Esophagus muscularis mucosa (tissue), 4 donors: ENCODE measurements around the gene CDH4. TPM values are rescaled to one million over a fixed set of nuclear protein-coding genes. Genes with fewer than 3 reads are reported as not detected.

ENCODE experiments used
- DNase-seq: peaks from one replicate; pipeline ENCODE4 v3.0.0-alpha.2; 2017; ENCODE audit errors: extremely low spot score
- H3K27ac ChIP-seq, 4 donors: fragments of 200-600 bp; sonication (generic); replicated peaks in 1 of 4; 1 replicate in 3 of 4; 2 replicates in 1 of 4; pipeline ENCODE4 v1.5.1; 2016 to 2019; ENCODE audit warnings: mild to moderate bottlenecking in 1 of 4
- H3K27me3 ChIP-seq, 4 donors: fragments of 200-600 bp; sonication (generic); one replicate each; pipeline versions ENCODE4 v1.5.1 to v1.6.0; 2016 to 2019
- H3K36me3 ChIP-seq, 4 donors: fragments of 200-600 bp; sonication (generic); one replicate each; pipeline ENCODE4 v1.5.1; 2016 to 2019
- H3K4me1 ChIP-seq, 4 donors: fragments of 200-600 bp; sonication (generic); one replicate each; pipeline ENCODE4 v1.5.1; 2016 to 2019
- H3K4me3 ChIP-seq, 4 donors: fragments of 200-600 bp; sonication (generic); 1 replicate in 2 of 4; 2 replicates in 2 of 4; pipeline ENCODE4 v1.5.1; 2016 to 2019; ENCODE audit warnings: mild to moderate bottlenecking in 4 of 4, moderate library complexity in 1 of 4
- H3K9me3 ChIP-seq, 4 donors: fragments of 200-600 bp; sonication (generic); 1 replicate in 3 of 4; 2 replicates in 1 of 4; pipeline ENCODE4 v1.5.1; 2016 to 2019
- EP300 ChIP-seq: sonication (generic); formaldehyde crosslinking; IDR thresholded peaks from one replicate; pipeline ENCODE4 v1.6.1; 2017; ENCODE audit warnings: antibody characterized with exemption
- POLR2A ChIP-seq: fragments of 450-650 bp; IDR thresholded peaks from one replicate; pipeline ENCODE4 v1.6.1; 2017; ENCODE audit warnings: antibody characterized with exemption, moderate library complexity, mild to moderate bottlenecking, low read depth
- POLR2AphosphoS5 ChIP-seq, 2 donors: sonication (generic); formaldehyde crosslinking; IDR thresholded peaks; one replicate each; pipeline ENCODE4 v1.6.1; 2017; ENCODE audit warnings: antibody characterized with exemption in 2 of 2
- WGBS: methylation state at CpG from one replicate; pipeline ENCODE4 v1.1.5; 2018; 5-methylcytosine and 5-hydroxymethylcytosine counted together
- intact Hi-C: fragments of 100-400 bp; cut with DNase I; formaldehyde crosslinking; loops from one replicate; pipeline ENCODE4 v1.15.1; 2023
- total RNA-seq, 4 donors: library from RNA; depleted of rRNA; stranded (reverse); fragments of >200 nt; gene quantifications; one replicate each; pipeline versions ENCODE4 v1.1.0 to v1.2.1, GENCODE V29; 2016
- TF ChIP-seq, protein P1 (sequence below), 3 experiments: fragments of 200-600 bp in 2 of 3; fragments of 450-650 bp in 1 of 3; sonication (generic) in 2 of 3; IDR thresholded peaks; one replicate each; pipeline ENCODE4 v1.5.1; 2017 to 2019; ENCODE audit warnings: antibody characterized with exemption in 3 of 3, mild to moderate bottlenecking in 2 of 3, moderate library complexity in 1 of 3

Gene CDH4
- total RNA-seq, 4 donors from 2014 or later, result 0.42 to 1.3 (median 0.48) TPM

DNA sequence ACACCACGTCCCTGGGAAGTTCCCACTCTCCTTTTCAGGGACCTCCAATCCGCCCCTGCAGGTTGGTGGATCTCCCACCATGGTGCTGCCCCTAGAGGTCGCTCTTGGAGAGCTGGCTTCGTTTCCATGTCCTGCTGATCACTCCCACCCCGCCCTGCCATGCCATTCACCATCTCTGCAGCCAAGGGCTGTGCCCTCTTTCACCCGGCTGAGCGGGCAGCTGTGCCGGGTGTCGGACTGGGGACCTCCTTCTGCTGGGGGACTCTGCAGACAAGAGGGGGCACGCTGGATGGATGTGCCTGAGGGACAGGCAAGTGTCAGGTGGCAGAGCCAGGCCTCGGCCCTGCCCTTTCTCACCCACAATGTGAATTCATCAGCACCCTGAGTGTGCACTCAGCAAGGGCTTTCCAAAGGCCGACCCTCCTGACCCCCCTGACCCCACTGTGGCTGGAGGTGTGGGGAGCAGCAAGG is 347.0 kb downstream of the CDH4 start:
- H3K27ac ChIP-seq, result no peak overlapping the region
- H3K9me3 ChIP-seq, result peaks cover 0 to 35% (median 22%) of the 10 kb centered on the region in 4 donors
- no peaks in the 10 kb centered on the region for H3K36me3 ChIP-seq
- intact Hi-C loops, result no loop called here
- no peak overlapping the region for H3K4me3 ChIP-seq
- TF ChIP-seq EP300, result no peak
- no peak for TF ChIP-seq POLR2AphosphoS5 (IDR thresholded peaks at IDR 0.05)
- TF ChIP-seq, protein P1, sequence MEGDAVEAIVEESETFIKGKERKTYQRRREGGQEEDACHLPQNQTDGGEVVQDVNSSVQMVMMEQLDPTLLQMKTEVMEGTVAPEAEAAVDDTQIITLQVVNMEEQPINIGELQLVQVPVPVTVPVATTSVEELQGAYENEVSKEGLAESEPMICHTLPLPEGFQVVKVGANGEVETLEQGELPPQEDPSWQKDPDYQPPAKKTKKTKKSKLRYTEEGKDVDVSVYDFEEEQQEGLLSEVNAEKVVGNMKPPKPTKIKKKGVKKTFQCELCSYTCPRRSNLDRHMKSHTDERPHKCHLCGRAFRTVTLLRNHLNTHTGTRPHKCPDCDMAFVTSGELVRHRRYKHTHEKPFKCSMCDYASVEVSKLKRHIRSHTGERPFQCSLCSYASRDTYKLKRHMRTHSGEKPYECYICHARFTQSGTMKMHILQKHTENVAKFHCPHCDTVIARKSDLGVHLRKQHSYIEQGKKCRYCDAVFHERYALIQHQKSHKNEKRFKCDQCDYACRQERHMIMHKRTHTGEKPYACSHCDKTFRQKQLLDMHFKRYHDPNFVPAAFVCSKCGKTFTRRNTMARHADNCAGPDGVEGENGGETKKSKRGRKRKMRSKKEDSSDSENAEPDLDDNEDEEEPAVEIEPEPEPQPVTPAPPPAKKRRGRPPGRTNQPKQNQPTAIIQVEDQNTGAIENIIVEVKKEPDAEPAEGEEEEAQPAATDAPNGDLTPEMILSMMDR (IDR thresholded peaks at IDR 0.05), result no peak
- no peak for TF ChIP-seq POLR2A
- no peaks in the 10 kb centered on the region for H3K4me1 ChIP-seq
- 56% methylated on average over 10 of the region's 12 CpGs for WGBS
- H3K27me3 ChIP-seq, result peaks cover 0 to 52% (median 0%) of the 10 kb centered on the region in 4 donors
- no peak for DNase-seq

DNA sequence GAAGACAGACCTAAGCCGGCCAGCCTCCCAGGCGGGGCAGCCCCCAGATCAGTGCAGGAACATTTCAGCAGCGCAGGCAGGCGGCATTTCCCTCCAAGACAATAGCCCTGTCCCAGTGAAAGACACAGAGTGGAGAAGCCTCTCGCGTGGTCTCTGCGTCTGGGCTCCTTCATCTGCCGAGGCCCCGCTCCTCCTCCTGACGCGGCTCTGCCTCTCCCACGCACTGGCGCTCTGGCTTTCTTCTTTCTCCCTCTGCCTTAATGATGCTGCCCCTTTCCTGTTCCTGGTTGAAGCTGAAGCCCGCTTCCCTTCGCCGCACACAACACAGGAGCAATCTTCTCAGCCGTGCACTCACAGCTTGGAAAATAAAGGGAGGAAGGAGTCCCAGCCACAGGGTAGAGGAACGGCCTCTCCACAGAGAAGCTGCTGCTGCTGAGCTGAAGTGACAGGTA is 347.5 kb downstream of the CDH4 start:
- Histone ChIP-seq H3K9me3 (peaks cover 0 to 35% (median 22%) of the 10 kb centered on the region in 4 donors), H3K4me3 (no peak overlapping the region), H3K27me3 (peaks cover 0 to 52% (median 0%) of the 10 kb centered on the region in 4 donors), H3K4me1 (no peaks in the 10 kb centered on the region), H3K36me3 (no peaks in the 10 kb centered on the region), H3K27ac (no peak overlapping the region)
- DNase-seq, result no peak
- TF ChIP-seq POLR2AphosphoS5 (IDR thresholded peaks at IDR 0.05), result no peak
- TF ChIP-seq POLR2A, result no peak
- no peak for TF ChIP-seq EP300
- TF ChIP-seq, protein P1 (IDR thresholded peaks at IDR 0.05), result no peak
- 66% methylated on average over 18 of the region's 18 CpGs for WGBS
- intact Hi-C loops, result no loop called here

DNA sequence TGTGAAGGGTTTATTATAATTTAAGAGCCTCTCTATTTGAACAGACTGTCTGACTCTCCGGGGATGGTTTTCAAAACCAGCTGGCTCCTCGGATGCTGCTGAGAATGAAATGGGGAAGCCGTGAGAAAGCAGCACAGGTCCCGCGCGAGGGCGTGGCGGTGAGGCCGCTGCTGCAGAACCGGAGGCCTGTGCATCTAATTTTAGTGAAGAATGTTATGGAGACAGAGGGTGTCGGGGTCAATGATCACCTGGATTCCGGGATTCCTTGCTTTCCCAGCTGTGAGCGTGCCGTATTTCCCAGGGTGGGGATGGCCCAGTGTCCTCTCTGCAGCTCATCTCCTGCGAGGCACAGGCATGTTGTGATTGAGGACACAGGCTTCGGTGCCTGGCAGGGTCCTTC is 348.0 kb downstream of the CDH4 start:
- WGBS, result 62% methylated on average over 14 of the region's 16 CpGs
- TF ChIP-seq, protein P1 (IDR thresholded peaks at IDR 0.05), result no peak
- TF ChIP-seq EP300, result no peak
- no peak for DNase-seq
- intact Hi-C loops, result no loop called here
- Histone ChIP-seq H3K27me3 (peaks cover 0 to 52% (median 0%) of the 10 kb centered on the region in 4 donors), H3K4me1 (no peaks in the 10 kb centered on the region), H3K9me3 (peaks cover 0 to 35% (median 22%) of the 10 kb centered on the region in 4 donors), H3K4me3 (no peak overlapping the region), H3K36me3 (no peaks in the 10 kb centered on the region), H3K27ac (no peak overlapping the region)

DNA sequence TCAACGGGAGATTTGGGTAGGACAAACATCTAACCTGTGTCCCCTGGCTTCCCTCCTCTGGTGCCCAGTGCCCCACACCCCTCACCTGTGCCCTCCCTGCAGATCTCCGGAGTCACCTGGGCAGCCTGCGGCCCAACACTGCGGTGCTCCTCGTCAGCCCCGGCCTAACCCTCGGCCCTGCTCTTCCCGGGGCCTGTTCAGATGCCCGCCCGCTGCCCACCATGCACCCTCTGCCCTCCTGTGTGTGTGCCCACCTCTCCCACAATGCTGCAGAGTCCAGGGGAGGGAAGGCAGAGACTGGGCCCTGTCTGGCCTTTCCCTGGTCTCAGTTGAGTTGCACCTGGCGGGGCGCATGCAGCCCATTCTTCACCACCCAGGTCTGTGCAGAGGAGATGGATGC is 349.3 kb downstream of the CDH4 start:
- Histone ChIP-seq H3K4me1 (no peaks in the 10 kb centered on the region), H3K9me3 (peaks cover 0 to 25% (median 13%) of the 10 kb centered on the region in 4 donors), H3K27me3 (peaks cover 0 to 54% (median 0%) of the 10 kb centered on the region in 4 donors), H3K27ac (no peak overlapping the region), H3K4me3 (no peak overlapping the region), H3K36me3 (no peaks in the 10 kb centered on the region)
- 93% methylated on average over 12 of the region's 12 CpGs for WGBS
- no peak for TF ChIP-seq EP300
- TF ChIP-seq POLR2A, result no peak
- TF ChIP-seq POLR2AphosphoS5 (IDR thresholded peaks at IDR 0.05), result no peak
- TF ChIP-seq, protein P1 (IDR thresholded peaks at IDR 0.05), result no peak
- DNase-seq, result no peak
- intact Hi-C loops, result no loop called here

DNA sequence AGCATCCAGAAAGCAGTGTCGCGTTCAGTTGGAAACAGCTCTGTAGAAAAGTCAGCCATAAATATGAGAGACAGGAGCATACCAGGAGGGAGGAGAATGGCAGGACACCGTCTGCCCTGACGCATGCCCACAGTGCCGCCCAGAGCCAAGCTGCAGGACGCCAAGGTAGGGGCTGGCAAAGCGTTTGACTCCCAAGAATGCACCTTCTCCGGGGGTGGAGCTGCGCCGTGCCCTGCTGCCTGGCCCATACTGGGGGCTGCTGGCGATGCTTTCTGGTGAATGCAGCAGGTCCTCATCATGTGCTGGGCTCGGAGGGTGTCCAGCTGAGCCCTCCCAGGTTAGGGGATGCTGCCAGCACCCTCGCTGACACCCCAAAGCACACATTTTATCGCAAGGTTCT is 349.8 kb downstream of the CDH4 start:
- DNase-seq, result no peak
- no peak overlapping the region for H3K27ac ChIP-seq
- no peaks in the 10 kb centered on the region for H3K4me1 ChIP-seq
- H3K4me3 ChIP-seq, result no peak overlapping the region
- 94% methylated on average over 10 of the region's 14 CpGs for WGBS
- peaks cover 0 to 58% (median 0%) of the 10 kb centered on the region in 4 donors for H3K27me3 ChIP-seq
- no peak for TF ChIP-seq POLR2A
- no peak for TF ChIP-seq EP300
- TF ChIP-seq POLR2AphosphoS5 (IDR thresholded peaks at IDR 0.05), result no peak
- TF ChIP-seq, protein P1 (IDR thresholded peaks at IDR 0.05), result no peak
- intact Hi-C loops, result no loop called here
- H3K36me3 ChIP-seq, result no peaks in the 10 kb centered on the region
- peaks cover 0 to 20% (median 9%) of the 10 kb centered on the region in 4 donors for H3K9me3 ChIP-seq
